Adrenal gland (tissue), 12 donors: ENCODE measurements around the gene MUC2. TPM values are rescaled to one million over a fixed set of nuclear protein-coding genes. Genes with fewer than 3 reads are reported as not detected.
A peak's percentile ranks its signal among the peaks of the same experiment; 100 is the strongest.

Source experiments
- DNase-seq, 7 donors: peaks; one replicate each; pipeline ENCODE4 v3.0.0-alpha.2; 2019 to 2020
- H3K27ac ChIP-seq, 5 donors: fragments of 200-600 bp; sonication (generic) in 4 of 5; 1 replicate in 3 of 5; 2 replicates in 2 of 5; pipeline versions ENCODE4 v1.5.1 to v1.8.0; 2016 to 2020; ENCODE audit warnings: mild to moderate bottlenecking in 1 of 5
- H3K27me3 ChIP-seq: fragments of 200-600 bp; 2 replicates; pipeline ENCODE4 v1.8.0; 2021
- H3K36me3 ChIP-seq, 2 donors: fragments of 200-600 bp; replicated peaks in 1 of 2; 1 replicate in 1 of 2; 2 replicates in 1 of 2; pipeline versions ENCODE4 v1.5.1 to v1.8.0; 2018 to 2022
- H3K4me1 ChIP-seq, 2 donors: fragments of 200-600 bp; replicated peaks in 1 of 2; 1 replicate in 1 of 2; 2 replicates in 1 of 2; pipeline versions ENCODE4 v1.5.1 to v1.8.0; 2018 to 2021
- H3K4me3 ChIP-seq, 4 donors: fragments of 200-600 bp; sonication (generic) in 3 of 4; one replicate each; pipeline ENCODE4 v1.5.1; 2016 to 2018
- H3K9me3 ChIP-seq, 3 donors: fragments of 200-600 bp; sonication (generic) in 1 of 3; replicated peaks in 1 of 3; 1 replicate in 2 of 3; 2 replicates in 1 of 3; pipeline versions ENCODE4 v1.5.1 to v1.8.0; 2016 to 2021
- POLR2A ChIP-seq, 2 donors: fragments of 450-650 bp; IDR thresholded peaks; one replicate each; pipeline ENCODE4 v1.6.1; 2017; ENCODE audit warnings: antibody characterized with exemption in 2 of 2, mild to moderate bottlenecking in 2 of 2, moderate library complexity in 1 of 2
- WGBS, 4 donors: extraction: QIAGEN DNeasy Blood & Tissue Kit in 2 of 4; methylation state at CpG; one replicate each; pipeline versions ENCODE4 v1.1.5 to v1.1.7; 2013 to 2017; 5-methylcytosine and 5-hydroxymethylcytosine counted together
- intact Hi-C, 2 donors: fragments of 100-400 bp; cut with DNase I; formaldehyde crosslinking; loops; one replicate each; pipeline versions ENCODE4 v1.14.1 to v1.15.0; 2022 to 2023
- polyA plus RNA-seq, 3 donors: library from polyadenylated mRNA; stranded (reverse); fragments of 200-250 nt in 2 of 3; fragments of 350-450 nt in 1 of 3; fragmentation: Illumina TruSeq in 1 of 3; extraction: RNeasy Lipid Tissue Mini Kit (QIAGEN cat#74804) in 1 of 3; gene quantifications; one replicate each; pipeline ENCODE4 v1.2.3, GENCODE V29; 2013 to 2014
- total RNA-seq, 9 donors: library from RNA; depleted of rRNA in 4 of 9; stranded (reverse); fragments of >200 nt in 4 of 9; fragments of 120-200 nt in 1 of 9; fragmentation: NEBNext Ultra II Directional in 1 of 9; extraction: Animal tissue kit (Norgen Biotek cat#: 25700) in 1 of 9; gene quantifications; one replicate each; pipeline versions ENCODE4 v1.1.0 to v1.2.4, GENCODE V29; 2013 to 2023
- TF ChIP-seq, protein P1 (sequence below), 6 experiments: fragments of 450-650 bp in 4 of 6; fragments of 200-600 bp in 2 of 6; sonication (generic) in 1 of 6; IDR thresholded peaks; 1 replicate in 5 of 6; 2 replicates in 1 of 6; pipeline versions ENCODE4 v1.5.1 to v1.8.0; 2016 to 2021; ENCODE audit warnings: antibody characterized with exemption in 6 of 6, mild to moderate bottlenecking in 2 of 6, moderate library complexity in 1 of 6
- donor health status: healthy with polysubstance abuse.
- donor health status: Bipolar disorder and iron deficiency.
- donor health status: DM: yes; HTN: yes; CAD: no.
- donor health status: DM: no; HTN: no; CAD: no.
- donor health status: DM: no; HTN: no; CAD: no.
- donor health status: DM: yes; HTN: yes; CAD: no.

MUC2 gene
- total and polyA plus RNA-seq, 12 donors: under 0.01 to 0.31 (median 0.12) TPM; not detected in 7

DNA sequence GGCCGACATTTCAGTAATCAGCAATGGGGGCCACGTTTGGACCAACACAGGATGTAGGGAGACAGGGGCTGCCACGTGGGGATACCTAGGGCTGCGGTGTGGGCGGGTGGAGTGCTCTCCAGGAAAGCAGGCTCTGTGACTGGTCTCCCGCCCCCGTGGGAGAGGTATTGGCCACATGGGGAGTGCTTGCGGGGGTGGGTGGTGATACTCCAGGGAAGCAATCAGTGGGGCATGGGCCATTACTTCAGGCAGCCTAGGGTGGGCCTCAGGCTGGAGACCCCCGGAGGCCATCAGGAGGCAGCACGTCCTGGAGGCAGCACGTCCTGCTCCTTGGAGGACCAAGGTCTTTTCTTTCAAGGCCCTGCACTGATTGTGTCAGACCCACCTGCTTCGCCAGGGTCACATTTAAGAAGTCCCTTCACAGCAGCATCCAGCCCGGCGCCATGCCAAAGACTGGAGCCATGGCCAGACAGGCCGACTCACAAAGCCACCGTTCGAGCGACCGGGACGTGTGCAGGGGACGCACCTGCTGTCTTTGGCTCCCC lies 3.0 kb upstream of the MUC2 start:
- H3K36me3 ChIP-seq: no peaks in the 10 kb centered on the region
- no peaks in the 10 kb centered on the region for H3K27me3 ChIP-seq
- no peaks in the 10 kb centered on the region for H3K9me3 ChIP-seq
- WGBS, 4 donors: 72 to 80% (median 76%) methylated on average over 19 to 21 of the region's 21 CpGs
- TF ChIP-seq POLR2A (IDR thresholded peaks at IDR 0.05): no peak
- TF ChIP-seq, protein P1, sequence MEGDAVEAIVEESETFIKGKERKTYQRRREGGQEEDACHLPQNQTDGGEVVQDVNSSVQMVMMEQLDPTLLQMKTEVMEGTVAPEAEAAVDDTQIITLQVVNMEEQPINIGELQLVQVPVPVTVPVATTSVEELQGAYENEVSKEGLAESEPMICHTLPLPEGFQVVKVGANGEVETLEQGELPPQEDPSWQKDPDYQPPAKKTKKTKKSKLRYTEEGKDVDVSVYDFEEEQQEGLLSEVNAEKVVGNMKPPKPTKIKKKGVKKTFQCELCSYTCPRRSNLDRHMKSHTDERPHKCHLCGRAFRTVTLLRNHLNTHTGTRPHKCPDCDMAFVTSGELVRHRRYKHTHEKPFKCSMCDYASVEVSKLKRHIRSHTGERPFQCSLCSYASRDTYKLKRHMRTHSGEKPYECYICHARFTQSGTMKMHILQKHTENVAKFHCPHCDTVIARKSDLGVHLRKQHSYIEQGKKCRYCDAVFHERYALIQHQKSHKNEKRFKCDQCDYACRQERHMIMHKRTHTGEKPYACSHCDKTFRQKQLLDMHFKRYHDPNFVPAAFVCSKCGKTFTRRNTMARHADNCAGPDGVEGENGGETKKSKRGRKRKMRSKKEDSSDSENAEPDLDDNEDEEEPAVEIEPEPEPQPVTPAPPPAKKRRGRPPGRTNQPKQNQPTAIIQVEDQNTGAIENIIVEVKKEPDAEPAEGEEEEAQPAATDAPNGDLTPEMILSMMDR (IDR thresholded peaks at IDR 0.05): no peak
- intact Hi-C loops: no loop called here
- DNase-seq: peak in 1 of 7 donors; percentile 12
- H3K4me3 ChIP-seq: no peak overlapping the region
- H3K27ac ChIP-seq: no peak overlapping the region
- H3K4me1 ChIP-seq: peaks cover 0 to 6% of the 10 kb centered on the region in 2 donors

DNA sequence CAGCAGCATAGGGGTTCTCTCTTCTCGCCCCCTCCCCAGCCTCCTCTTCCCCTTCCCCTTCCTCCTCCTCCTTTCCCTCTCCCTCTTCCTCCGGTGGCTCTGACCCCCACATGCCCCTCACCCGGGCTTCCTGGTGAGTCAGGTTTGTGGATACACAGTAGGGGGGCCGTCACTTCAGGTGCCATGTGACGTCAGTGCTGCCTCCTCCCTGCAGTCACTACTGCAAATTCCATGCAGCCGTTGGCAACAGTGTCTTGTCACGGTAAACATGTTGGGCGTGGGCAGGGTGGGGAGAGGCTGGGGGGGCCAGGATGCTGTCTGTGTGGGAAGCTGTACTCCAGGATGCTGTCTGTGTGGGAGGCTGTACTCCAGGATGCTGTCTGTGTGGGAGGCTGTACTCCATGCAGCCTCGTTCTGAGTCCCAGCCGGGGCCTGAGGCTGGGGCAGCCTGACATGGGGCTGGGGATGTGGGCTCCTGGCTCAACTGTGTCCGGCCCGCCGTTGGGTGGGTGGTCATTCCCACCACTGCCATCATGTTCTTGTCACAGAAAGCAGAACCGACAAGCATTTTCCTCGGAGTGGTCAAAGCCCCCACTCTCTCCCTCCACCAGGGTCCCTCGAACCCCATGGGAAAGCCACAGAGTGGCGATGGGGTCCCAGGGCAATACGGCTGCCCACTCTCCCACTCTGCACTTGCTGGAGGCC lies 2.4 kb upstream of the MUC2 start:
- Histone ChIP-seq H3K4me1 (peaks cover 0 to 6% of the 10 kb centered on the region in 2 donors), H3K27me3 (no peaks in the 10 kb centered on the region), H3K36me3 (no peaks in the 10 kb centered on the region), H3K4me3 (no peak overlapping the region), H3K27ac (no peak overlapping the region), H3K9me3 (no peaks in the 10 kb centered on the region)
- DNase-seq: no peak
- TF ChIP-seq, protein P1 (IDR thresholded peaks at IDR 0.05): no peak
- TF ChIP-seq POLR2A (IDR thresholded peaks at IDR 0.05): no peak
- intact Hi-C loops: no loop called here
- WGBS, 4 donors: 59 to 72% (median 69%) methylated on average over 14 to 18 of the region's 18 CpGs

DNA sequence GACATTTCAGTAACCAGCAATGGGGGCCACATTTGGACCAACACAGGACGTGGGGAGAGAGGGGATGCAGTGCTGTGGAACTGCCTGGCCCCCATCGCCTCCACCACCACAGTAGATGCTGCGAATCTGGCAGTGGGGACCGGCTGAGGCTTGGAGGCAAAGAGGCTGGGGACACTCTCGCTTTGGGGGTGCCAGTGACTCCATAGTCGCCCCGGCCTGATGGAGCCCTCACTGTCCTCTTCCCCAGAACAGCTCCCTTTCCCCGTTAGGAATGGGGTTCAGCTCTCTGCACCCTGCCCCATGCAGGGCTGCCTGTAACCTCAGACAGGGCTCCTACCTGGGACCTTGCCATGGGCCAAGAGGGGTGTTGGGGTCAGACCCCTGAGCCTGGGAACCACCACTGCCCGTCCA lies 1.8 kb upstream of the MUC2 start:
- no peak for DNase-seq
- Histone ChIP-seq H3K4me1 (peaks cover 0 to 6% of the 10 kb centered on the region in 2 donors), H3K4me3 (no peak overlapping the region), H3K27ac (no peak overlapping the region), H3K27me3 (no peaks in the 10 kb centered on the region), H3K9me3 (no peaks in the 10 kb centered on the region), H3K36me3 (no peaks in the 10 kb centered on the region)
- intact Hi-C loops: no loop called here
- TF ChIP-seq, protein P1 (IDR thresholded peaks at IDR 0.05): no peak
- TF ChIP-seq POLR2A (IDR thresholded peaks at IDR 0.05): no peak
- 70 to 95% (median 83%) methylated on average over 8 to 9 of the region's 9 CpGs for WGBS, 4 donors

DNA sequence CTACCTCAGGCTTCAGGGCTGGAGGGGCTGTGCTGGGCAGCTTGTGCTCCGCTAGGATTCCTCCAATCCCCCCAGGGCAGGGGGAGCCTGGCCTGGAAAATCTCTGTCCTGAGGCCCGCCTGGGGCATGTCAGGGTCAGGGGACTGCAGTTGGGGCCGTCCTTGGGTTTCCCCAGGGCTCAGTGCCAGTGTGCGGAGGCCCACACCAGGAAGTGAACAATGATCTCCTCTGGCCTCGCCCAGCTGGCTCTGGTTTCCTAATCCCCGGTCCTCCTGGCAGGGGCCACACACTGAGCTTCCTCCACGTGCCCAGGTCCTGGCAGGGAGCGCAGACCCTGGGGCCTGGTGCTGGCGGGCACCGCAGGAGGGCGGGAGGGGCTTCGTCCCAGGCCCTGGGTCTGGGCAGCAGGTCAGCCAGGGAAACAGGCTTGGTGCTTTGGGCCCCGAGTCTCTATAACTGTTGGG lies 1.4 kb upstream of the MUC2 start:
- H3K27me3 ChIP-seq: no peaks in the 10 kb centered on the region
- WGBS, 4 donors: 18 to 71% (median 31%) methylated on average over 1 to 13 of the region's 13 CpGs
- TF ChIP-seq, protein P1 (IDR thresholded peaks at IDR 0.05): no peak
- no peak for TF ChIP-seq POLR2A (IDR thresholded peaks at IDR 0.05)
- peaks cover 0 to 6% of the 10 kb centered on the region in 2 donors for H3K4me1 ChIP-seq
- DNase-seq: peak in 6 of 7 donors; percentile 56 to 77 (median 69)
- H3K27ac ChIP-seq: no peak overlapping the region
- H3K9me3 ChIP-seq: no peaks in the 10 kb centered on the region
- H3K4me3 ChIP-seq: no peak overlapping the region
- intact Hi-C loops: no loop called here
- no peaks in the 10 kb centered on the region for H3K36me3 ChIP-seq
